HepG2 (cell line): Measurements from ENCODE around the gene FN1. TPM values are rescaled to one million over a fixed set of nuclear protein-coding genes. Genes with fewer than 3 reads are reported as not detected.

Experiments used
- BRCA1 ChIP-seq: sonication (generic); formaldehyde crosslinking; IDR thresholded peaks from 2 replicates; pipeline ENCODE4 v1.4.0; 2020; ENCODE audit warnings: missing genetic modification reagents
- DPF2 ChIP-seq: sonication (generic); formaldehyde crosslinking; IDR thresholded peaks from 2 replicates; pipeline ENCODE4 v1.4.0; 2020; ENCODE audit warnings: mild to moderate bottlenecking, low read depth, missing genetic modification reagents, borderline replicate concordance
- HDAC2 ChIP-seq: sonication (generic); formaldehyde crosslinking; IDR thresholded peaks from 2 replicates; pipeline ENCODE4 v1.4.0; 2020; ENCODE audit warnings: missing genetic modification reagents
- MTA1 ChIP-seq: sonication (generic); formaldehyde crosslinking; IDR thresholded peaks from 2 replicates; pipeline ENCODE4 v1.4.0; 2020; ENCODE audit warnings: missing genetic modification reagents, mild to moderate bottlenecking, borderline replicate concordance
- PAX8 ChIP-seq: sonication (generic); formaldehyde crosslinking; IDR thresholded peaks from 2 replicates; pipeline ENCODE4 v1.8.0; 2022; ENCODE audit warnings: mild to moderate bottlenecking, missing genetic modification reagents, borderline replicate concordance
- POLR2AphosphoS5 ChIP-seq: IDR thresholded peaks from 2 replicates; pipeline ENCODE4 v1.6.1; 2012; ENCODE audit warnings: low read depth, low read length
- RXRA ChIP-seq: sonication (generic); formaldehyde crosslinking; IDR thresholded peaks from 2 replicates; pipeline ENCODE4 v1.5.1; 2020; ENCODE audit warnings: missing genetic modification reagents
- SAFB2 ChIP-seq: sonication (generic); formaldehyde crosslinking; IDR thresholded peaks from 2 replicates; pipeline ENCODE4 v1.5.1; 2020; ENCODE audit warnings: missing genetic modification reagents, low read depth, mild to moderate bottlenecking, borderline replicate concordance
- SOX5 ChIP-seq: IDR thresholded peaks from 2 replicates; pipeline ENCODE4 v1.6.1; 2016; ENCODE audit warnings: borderline replicate concordance
- TCF7 ChIP-seq: sonication (generic); IDR thresholded peaks from 2 replicates; pipeline ENCODE4 v1.6.1; 2016; ENCODE audit warnings: antibody characterized with exemption, low read depth
- TFE3 ChIP-seq: IDR thresholded peaks from 2 replicates; pipeline ENCODE4 v1.6.1; 2016
- ZC3H4 ChIP-seq: sonication (generic); formaldehyde crosslinking; IDR thresholded peaks from 2 replicates; pipeline ENCODE4 v1.4.0; 2020; ENCODE audit warnings: missing genetic modification reagents, borderline replicate concordance
- ZGPAT ChIP-seq: IDR thresholded peaks from 2 replicates; pipeline ENCODE4 v1.6.1; 2016; ENCODE audit warnings: mild to moderate bottlenecking
- ZNF281 ChIP-seq: sonication (generic); formaldehyde crosslinking; IDR thresholded peaks from 2 replicates; pipeline ENCODE4 v1.4.0; 2020; ENCODE audit warnings: missing genetic modification reagents, borderline replicate concordance
- ZNF329 ChIP-seq: sonication (generic); formaldehyde crosslinking; IDR thresholded peaks from 2 replicates; pipeline ENCODE4 v1.9.0; 2021; ENCODE audit warnings: low read depth, mild to moderate bottlenecking, missing genetic modification reagents
- ZNF609 ChIP-seq: sonication (generic); formaldehyde crosslinking; IDR thresholded peaks from 2 replicates; pipeline ENCODE4 v1.4.0; 2020; ENCODE audit warnings: mild to moderate bottlenecking, missing genetic modification reagents, borderline replicate concordance
- ZNF747 ChIP-seq: sonication (generic); formaldehyde crosslinking; IDR thresholded peaks from 2 replicates; pipeline ENCODE4 v1.8.1; 2023; ENCODE audit warnings: missing genetic modification reagents, mild to moderate bottlenecking, borderline replicate concordance
- ZNF816 ChIP-seq: sonication (generic); formaldehyde crosslinking; IDR thresholded peaks from 2 replicates; pipeline ENCODE4 v1.8.0; 2022; ENCODE audit warnings: missing genetic modification reagents, mild to moderate bottlenecking, borderline replicate concordance
- ZNF841 ChIP-seq: sonication (generic); formaldehyde crosslinking; IDR thresholded peaks from 2 replicates; pipeline ENCODE4 v1.8.1; 2023; ENCODE audit warnings: missing genetic modification reagents, borderline replicate concordance
- polyA plus RNA-seq, 8 experiments: library from polyadenylated mRNA; depleted of rRNA in 3 of 8; stranded (reverse) in 7 of 8; unstranded in 1 of 8; fragments of >200 nt; fragmentation: Illumina TruSeq in 4 of 8; extraction: Trizol in 4 of 8; gene quantifications; 2 replicates each; pipeline versions ENCODE4 v1.2.1 to v1.2.3, GENCODE V29; 2011 to 2016; ENCODE audit warnings: low read depth in 4 of 8, missing spikeins in 1 of 8, mixed read lengths in 1 of 8; ENCODE audit not compliant: insufficient read depth in 1 of 8
- total RNA-seq, 5 experiments: library from RNA; depleted of rRNA; stranded (reverse); fragments of >200 nt; fragmentation: Illumina TruSeq; extraction: Trizol; gene quantifications; 2 replicates each; pipeline ENCODE4 v1.2.3, GENCODE V29; 2016; ENCODE audit warnings: low read depth in 1 of 5

The FN1 gene
- total and polyA plus RNA-seq, 2 of the 13 experiments (the other 11 are each of a cell fraction or from before 2014, with no cell fraction given): 1,847 to 6,471 TPM

- TF ChIP-seq POLR2AphosphoS5: peak; percentile 90
- no peak for TF ChIP-seq TCF7
- no peak for TF ChIP-seq ZNF329 (CRISPR knock-in tag)
- no peak for TF ChIP-seq SAFB2 (CRISPR knock-in tag)
- no peak for TF ChIP-seq ZNF609 (CRISPR knock-in tag)
- TF ChIP-seq ZNF841 (CRISPR knock-in tag): no peak
- TF ChIP-seq HDAC2 (CRISPR knock-in tag): no peak
- TF ChIP-seq ZGPAT (CRISPR knock-in tag): peak; percentile 50
- TF ChIP-seq PAX8: no peak
- TF ChIP-seq ZNF816: no peak
- TF ChIP-seq DPF2: no peak
- peak; percentile 98 for TF ChIP-seq ZC3H4 (CRISPR knock-in tag)
- TF ChIP-seq SOX5 (CRISPR knock-in tag): no peak
- TF ChIP-seq RXRA (CRISPR knock-in tag): no peak
- TF ChIP-seq MTA1: no peak
- no peak for TF ChIP-seq ZNF747 (CRISPR knock-in tag)
- no peak for TF ChIP-seq BRCA1 (CRISPR knock-in tag)
- no peak for TF ChIP-seq ZNF281 (CRISPR knock-in tag)
- TF ChIP-seq TFE3 (CRISPR knock-in tag): no peak
Observed at GRCh38 chr2:215425021-215425782, 10.7 kb downstream of the FN1 start (continued).
